Measurements from ENCODE around the gene MAML2. TPM values are rescaled to one million over a fixed set of nuclear protein-coding genes. Genes with fewer than 3 reads are reported as not detected.

Gene MAML2
- total and polyA plus RNA-seq, 9 of the 15 experiments (the other 6 are each of a cell fraction or from before 2014, with no cell fraction given): 0.79 to 6.8 (median 4.8) TPM

GRCh38 chr11:96321091-96321490 lies 21.9 kb downstream of the MAML2 start (continued):
- TF ChIP-seq CREB3 (tag; conservative IDR thresholded peaks at IDR 0.05; ENCODE audit: low read depth) (0 out of 2 replicates have a peak, but pooled peaks have one; percentile 39), BACH1 (tag; IDR thresholded peaks at IDR 0.05) (no peak; the same call in 1 of the 2 replicates), ZNF384 (IDR thresholded peaks at IDR 0.05; ENCODE audit: low read depth, low read length) (no peak), GTF2A2 (tag; IDR thresholded peaks at IDR 0.05) (0 out of 2 replicates have a peak, but pooled peaks have one; percentile 22), CBX5 (IDR thresholded peaks at IDR 0.05; ENCODE audit: borderline replicate concordance, low read depth) (no peak)

GRCh38 chr11:96319898-96320656 lies 22.9 kb downstream of the MAML2 start:
- peak overlapping the region; percentile 33; the same call in 1 of the 2 replicates for H3K4me2 ChIP-seq (ENCODE audit: insufficient read depth, low read length)
- H2AFZ ChIP-seq (ENCODE audit: low read depth, low read length): peak overlapping the region; percentile 72
- peaks cover 11 to 86% of the 10 kb centered on the region in 2 experiments; a peak in 4 of 5 replicates for H3K4me1 ChIP-seq (replicated peaks in 1 of 2; ENCODE audit: control insufficient read depth in 2 of 2, insufficient read depth in 2 of 2, low read length in 2 of 2)
- BruUV-seq (replicated peaks): no TSS peak
- ATAC-seq: peak; percentile 12; the same call in 2 of the 3 replicates
- H3K27me3 ChIP-seq (ENCODE audit: control insufficient read depth in 2 of 2, insufficient read depth in 2 of 2, low read length in 2 of 2): no peaks in the 10 kb centered on the region
- no peaks in the 10 kb centered on the region for H4K20me1 ChIP-seq (replicated peaks; ENCODE audit: control insufficient read depth, insufficient read depth, low read length)
- H3K9me1 ChIP-seq (ENCODE audit: control insufficient read depth, insufficient read depth, low read length): no peaks in the 10 kb centered on the region
- no peaks in the 10 kb centered on the region for H3K9me3 ChIP-seq (replicated peaks; ENCODE audit: control insufficient read depth, insufficient read depth, low read depth, low read length)
- 8% methylated on average over 2 of the region's 2 CpGs for WGBS (ENCODE audit: insufficient coverage, low coverage, missing lambda C conversion rate)
- intact Hi-C loops (cut with micrococcal nuclease) (loop anchor here (5.0 kb wide), 2 partner anchors 63 to 78 kb away; no protein-coding TSS in a partner anchor), in situ Hi-C loops (cut with MboI) (no loop called here)
- H3K79me2 ChIP-seq (ENCODE audit: control insufficient read depth, insufficient read depth, low read length): peaks cover 69% of the 10 kb centered on the region
- no peak overlapping the region for H3K4me3 ChIP-seq
- peak in 1 of 4 experiments; percentile 54 for DNase-seq (ENCODE audit: extremely low read depth in 1 of 4, low spot score in 3 of 4)
- peak; percentile 83 for FAIRE-seq
- 0 out of 3 replicates have a peak, but pooled peaks cover 3% of the 10 kb centered on the region for H3K36me3 ChIP-seq (ENCODE audit: control insufficient read depth, insufficient read depth, low read length)
- H3K9ac ChIP-seq (ENCODE audit: insufficient read depth in 1 of 2, low read depth in 2 of 2, low read length in 2 of 2): peak overlapping the region in 1 of 2 experiments; percentile 76; a peak in 2 of 4 replicates
- peak overlapping the region; percentile 91 for H3K27ac ChIP-seq (ENCODE audit: extremely low read depth, low read depth, low read length)
- ChIA-PET CTCF (ENCODE audit: low intra/inter-chr PET ratio) (no interaction called here), POLR2A (interaction anchor here (0.6 to 5.5 kb wide), 7 partner anchors 8 to 72 kb away, joined by 3 to 42 read pairs (median 4); no protein-coding TSS in a partner anchor)
- TF ChIP-seq NCOR1 (IDR thresholded peaks at IDR 0.05): peak; percentile 6; the same call in 1 of the 2 replicates
- no peak for TF ChIP-seq ZKSCAN8 (CRISPR knock-in tag; IDR thresholded peaks at IDR 0.05)
- 0 out of 2 replicates have a peak, but pooled peaks have one; percentile 20 for TF ChIP-seq PML (IDR thresholded peaks at IDR 0.05; ENCODE audit: low read length)
- TF ChIP-seq ZNF316 (IDR thresholded peaks at IDR 0.05): peak; percentile 78
- peak; percentile 58 for TF ChIP-seq ZNF592 (IDR thresholded peaks at IDR 0.05)
- TF ChIP-seq NFIC (IDR thresholded peaks at IDR 0.05): 0 out of 2 replicates have a peak, but pooled peaks have one; percentile 20

Data from K562 (cell line).